Thyroid gland (tissue), 4 donors: ENCODE results near the gene YJEFN3.

Experiments used
- POLR2A ChIP-seq, 2 donors: fragments of 450-650 bp; IDR thresholded peaks; one replicate each; pipeline ENCODE4 v1.6.1; 2017; ENCODE audit warnings: antibody characterized with exemption in 2 of 2, mild to moderate bottlenecking in 2 of 2, moderate library complexity in 1 of 2
- TF ChIP-seq, protein P1 (sequence below), 6 experiments: fragments of 200-600 bp in 3 of 6; fragments of 450-650 bp in 3 of 6; sonication (generic) in 3 of 6; IDR thresholded peaks; one replicate each; pipeline ENCODE4 v1.5.1; 2016 to 2019; ENCODE audit warnings: antibody characterized with exemption in 6 of 6, mild to moderate bottlenecking in 2 of 6, inconsistent platforms in 1 of 6, moderate library complexity in 1 of 6

DNA sequence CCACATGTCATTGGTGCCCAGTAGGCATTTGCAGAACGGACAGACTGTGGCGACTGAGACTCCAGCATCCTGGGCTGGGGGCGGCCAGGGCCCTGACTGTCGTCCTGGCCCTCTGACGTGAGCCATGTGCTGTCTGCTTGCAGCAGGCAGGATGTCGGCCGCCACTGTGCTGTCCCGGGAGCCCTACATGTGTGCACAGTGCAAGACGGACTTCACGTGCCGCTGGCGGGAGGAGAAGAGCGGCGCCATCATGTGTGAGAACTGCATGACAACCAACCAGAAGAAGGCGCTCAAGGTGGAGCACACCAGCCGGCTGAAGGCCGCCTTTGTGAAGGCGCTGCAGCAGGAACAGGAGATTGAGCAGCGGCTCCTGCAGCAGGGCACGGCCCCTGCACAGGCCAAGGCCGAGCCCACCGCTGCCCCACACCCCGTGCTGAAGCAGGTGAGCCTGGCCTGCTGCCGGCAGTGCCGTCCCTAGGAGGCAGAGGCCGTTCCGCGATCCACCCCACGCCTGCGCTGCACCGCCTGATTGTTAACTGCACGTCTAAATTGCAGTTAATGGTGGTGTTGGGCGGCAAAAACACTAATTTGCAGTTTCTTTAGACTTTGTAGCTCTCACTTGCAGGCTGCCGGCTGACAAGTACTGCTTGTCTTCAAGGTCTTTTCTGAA is 27.6 kb upstream of the YJEFN3 start:
- TF ChIP-seq, protein P1, sequence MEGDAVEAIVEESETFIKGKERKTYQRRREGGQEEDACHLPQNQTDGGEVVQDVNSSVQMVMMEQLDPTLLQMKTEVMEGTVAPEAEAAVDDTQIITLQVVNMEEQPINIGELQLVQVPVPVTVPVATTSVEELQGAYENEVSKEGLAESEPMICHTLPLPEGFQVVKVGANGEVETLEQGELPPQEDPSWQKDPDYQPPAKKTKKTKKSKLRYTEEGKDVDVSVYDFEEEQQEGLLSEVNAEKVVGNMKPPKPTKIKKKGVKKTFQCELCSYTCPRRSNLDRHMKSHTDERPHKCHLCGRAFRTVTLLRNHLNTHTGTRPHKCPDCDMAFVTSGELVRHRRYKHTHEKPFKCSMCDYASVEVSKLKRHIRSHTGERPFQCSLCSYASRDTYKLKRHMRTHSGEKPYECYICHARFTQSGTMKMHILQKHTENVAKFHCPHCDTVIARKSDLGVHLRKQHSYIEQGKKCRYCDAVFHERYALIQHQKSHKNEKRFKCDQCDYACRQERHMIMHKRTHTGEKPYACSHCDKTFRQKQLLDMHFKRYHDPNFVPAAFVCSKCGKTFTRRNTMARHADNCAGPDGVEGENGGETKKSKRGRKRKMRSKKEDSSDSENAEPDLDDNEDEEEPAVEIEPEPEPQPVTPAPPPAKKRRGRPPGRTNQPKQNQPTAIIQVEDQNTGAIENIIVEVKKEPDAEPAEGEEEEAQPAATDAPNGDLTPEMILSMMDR (IDR thresholded peaks at IDR 0.05): no peak
- no peak for TF ChIP-seq POLR2A (IDR thresholded peaks at IDR 0.05)
